Caco-2 (cell line): ENCODE results near the gene ZNF500. TPM values are rescaled to one million over a fixed set of nuclear protein-coding genes. Genes with fewer than 3 reads are reported as not detected.

Source experiments
- BruUV-seq: library from RNA; stranded (reverse); fragments of 400-500 nt; replicated peaks from 2 replicates; lab custom pipeline; 2021; lab: Mats Ljungman, UMichigan
- CTCF ChIA-PET: fragments of 300-600 bp; sonication (Branson Sonifier 250); formaldehyde crosslinking; loops from one replicate; lab custom pipeline; 2022; ENCODE audit warnings: antibody characterized with exemption; lab: Charles Lee
- POLR2A ChIA-PET: fragments of 300-600 bp; sonication (Branson Sonifier 250); formaldehyde crosslinking; loops from one replicate; lab custom pipeline; 2022; ENCODE audit warnings: antibody characterized with exemption; lab: Charles Lee
- DNase-seq, 2 experiments: peaks; one replicate each; pipeline versions ENCODE4 v3.0.0 to v3.0.0-alpha.2; 2020 to 2022
- H3K27me3 ChIP-seq: replicated peaks from 2 replicates; pipeline ENCODE4 v1.6.0; 2011; ENCODE audit warnings: low read length; ENCODE audit not compliant: control insufficient read depth, insufficient read depth
- H3K36me3 ChIP-seq: 2 replicates; pipeline ENCODE4 v1.5.1; 2011; ENCODE audit warnings: low read length; ENCODE audit not compliant: control insufficient read depth, insufficient read depth
- H3K4me1 ChIP-seq: fragments of 250-450 bp; sonication (Bioruptor Pico); 2 replicates; pipeline ENCODE4 v1.5.1; 2020; ENCODE audit warnings: mild to moderate bottlenecking
- H3K4me3 ChIP-seq: 2 replicates; pipeline ENCODE4 v1.5.1; 2011; ENCODE audit warnings: low read depth, mild to moderate bottlenecking, control low read depth, low read length
- H3K9me3 ChIP-seq: fragments of 250-450 bp; sonication (Bioruptor Pico); 2 replicates; pipeline ENCODE4 v1.5.1; 2020; ENCODE audit warnings: mild to moderate bottlenecking, moderate library complexity
- H3K27ac Mint-ChIP-seq: one replicate; pipeline ENCODE4 v1.8.0; 2022; ENCODE audit warnings: mixed read lengths; ENCODE audit not compliant: unreplicated experiment
- H3K27me3 Mint-ChIP-seq: one replicate; pipeline ENCODE4 v1.8.0; 2022; ENCODE audit warnings: mixed read lengths; ENCODE audit not compliant: insufficient read depth, unreplicated experiment
- H3K36me3 Mint-ChIP-seq: one replicate; pipeline ENCODE4 v1.8.0; 2022; ENCODE audit warnings: mild to moderate bottlenecking, mixed read lengths; ENCODE audit not compliant: insufficient read depth, unreplicated experiment
- H3K4me1 Mint-ChIP-seq: one replicate; pipeline ENCODE4 v1.8.0; 2022; ENCODE audit warnings: low read depth, mixed read lengths; ENCODE audit not compliant: unreplicated experiment
- H3K4me3 Mint-ChIP-seq: one replicate; pipeline ENCODE4 v1.8.0; 2022; ENCODE audit warnings: mild to moderate bottlenecking, moderate library complexity, mixed read lengths; ENCODE audit not compliant: unreplicated experiment
- H3K9me3 Mint-ChIP-seq: one replicate; pipeline ENCODE4 v1.8.0; 2022; ENCODE audit warnings: mixed read lengths; ENCODE audit not compliant: unreplicated experiment
- CTCF ChIP-seq, 2 experiments: fragments of 200-600 bp in 1 of 2; IDR thresholded peaks; 1 replicate in 1 of 2; 2 replicates in 1 of 2; pipeline versions ENCODE4 v1.5.1 to v1.8.0; 2011 to 2022; ENCODE audit warnings: antibody characterized with exemption in 1 of 2, control low read depth in 1 of 2, inconsistent platforms in 1 of 2, low read depth in 1 of 2, low read length in 1 of 2, mild to moderate bottlenecking in 1 of 2, moderate library complexity in 1 of 2; ENCODE audit not compliant: insufficient read depth in 1 of 2, severe bottlenecking in 1 of 2, unreplicated experiment in 1 of 2
- intact Hi-C: fragments of 100-400 bp; cut with micrococcal nuclease; formaldehyde crosslinking; loops from one replicate; pipeline ENCODE4 v1.10.0; 2022; ENCODE audit not compliant: unreplicated experiment
- total RNA-seq: library from RNA; stranded (reverse); gene quantifications from 2 replicates; pipeline ENCODE4 v1.2.3, GENCODE V29; 2022

ZNF500 gene
- total RNA-seq, 1 experiment from 2014 or later, result 12.9 TPM

DNA sequence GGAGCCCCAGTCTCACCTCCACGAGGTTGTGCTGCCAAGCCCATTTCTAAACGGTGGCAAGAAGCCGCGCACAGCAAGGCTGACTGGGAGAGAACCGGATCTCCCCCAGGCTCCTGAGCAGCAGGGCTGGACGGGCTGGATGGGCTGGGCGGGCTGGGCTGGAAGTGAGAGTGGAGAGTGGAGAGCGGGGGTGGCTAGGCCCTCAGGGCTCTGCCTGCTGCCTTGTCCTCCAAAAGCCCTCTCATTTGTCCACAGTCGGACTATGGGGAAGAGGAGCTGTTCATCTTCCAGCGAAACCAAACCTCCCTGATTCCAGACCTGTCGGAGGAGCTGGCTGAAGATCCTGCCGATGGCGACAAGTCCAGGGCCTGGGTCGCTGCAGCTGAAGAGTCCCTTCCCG is 29.4 kb downstream of the ZNF500 start:
- H3K36me3 ChIP-seq, result no peaks in the 10 kb centered on the region
- no peaks in the 10 kb centered on the region for H3K27me3 Mint-ChIP-seq
- H3K4me1 ChIP-seq, result peaks cover 4% of the 10 kb centered on the region; the same call in 1 of the 2 replicates
- no peaks in the 10 kb centered on the region for H3K9me3 Mint-ChIP-seq
- H3K27ac Mint-ChIP-seq, result no peak overlapping the region
- ChIA-PET POLR2A (no interaction called here), CTCF (no interaction called here)
- no peak overlapping the region for H3K4me3 Mint-ChIP-seq
- no peak overlapping the region for H3K4me3 ChIP-seq
- H3K9me3 ChIP-seq, result no peaks in the 10 kb centered on the region
- DNase-seq, result no peak
- H3K36me3 Mint-ChIP-seq, result peaks cover 16% of the 10 kb centered on the region
- intact Hi-C loops, result no loop called here
- TF ChIP-seq CTCF (IDR thresholded peaks at IDR 0.05; ENCODE audit: insufficient read depth in 1 of 2, low read depth in 1 of 2, low read length in 1 of 2, severe bottlenecking in 1 of 2, unreplicated experiment in 1 of 2), result no peak
- no peaks in the 10 kb centered on the region for H3K4me1 Mint-ChIP-seq
- no peaks in the 10 kb centered on the region for H3K27me3 ChIP-seq
- BruUV-seq, result no TSS peak

DNA sequence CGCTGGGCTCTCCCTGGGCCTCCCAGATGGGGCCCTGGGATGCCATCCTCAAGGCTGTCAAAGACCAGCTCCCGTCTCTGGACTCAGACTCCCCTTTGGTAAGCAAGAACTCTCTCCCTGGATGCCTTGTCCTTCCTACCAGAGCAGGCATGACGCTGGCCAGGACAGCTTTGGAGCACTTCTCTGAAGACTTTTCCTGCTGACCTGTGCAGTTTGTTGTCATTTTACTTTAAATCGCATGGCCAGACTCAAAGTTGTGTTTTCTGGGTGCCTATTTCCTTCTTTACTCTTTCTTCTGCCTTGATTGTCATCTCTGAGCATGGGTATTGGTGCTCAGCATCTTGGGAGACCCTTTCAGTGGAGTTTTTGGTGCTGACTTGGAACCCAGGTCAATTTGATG is 30.4 kb downstream of the ZNF500 start:
- Mint-ChIP-seq H3K4me3 (peak overlapping the region; percentile 29), H3K9me3 (no peaks in the 10 kb centered on the region), H3K27ac (no peak overlapping the region), H3K36me3 (peaks cover 16% of the 10 kb centered on the region), H3K4me1 (no peaks in the 10 kb centered on the region), H3K27me3 (no peaks in the 10 kb centered on the region)
- Histone ChIP-seq H3K36me3 (no peaks in the 10 kb centered on the region), H3K4me3 (no peak overlapping the region), H3K9me3 (no peaks in the 10 kb centered on the region), H3K4me1 (peaks cover 4% of the 10 kb centered on the region; the same call in 1 of the 2 replicates), H3K27me3 (no peaks in the 10 kb centered on the region)
- ChIA-PET CTCF (no interaction called here), POLR2A (no interaction called here)
- DNase-seq, result no peak
- BruUV-seq, result no TSS peak
- intact Hi-C loops, result no loop called here
- TF ChIP-seq CTCF (IDR thresholded peaks at IDR 0.05; ENCODE audit: insufficient read depth in 1 of 2, low read depth in 1 of 2, low read length in 1 of 2, severe bottlenecking in 1 of 2, unreplicated experiment in 1 of 2), result no peak

- H3K9me3 Mint-ChIP-seq, result no peaks in the 10 kb centered on the region
- no TSS peak for BruUV-seq
- CTCF ChIA-PET, result interaction anchor here (0.6 to 1.7 kb wide), 8 partner anchors 34 to 223 kb away, joined by 3 to 10 read pairs (median 4); partner anchors contain the start of genes MGRN1, NUDT16L1, SEC14L5 and SEPTIN12
- H3K4me1 Mint-ChIP-seq, result no peaks in the 10 kb centered on the region
- peak overlapping the region; percentile 97 for H3K4me3 Mint-ChIP-seq
- no peaks in the 10 kb centered on the region for H3K9me3 ChIP-seq
- intact Hi-C loops, result loop anchor here (2.0 kb wide), 3 partner anchors 34 to 224 kb away; partner anchors contain the start of genes ROGDI and SEC14L5
- POLR2A ChIA-PET, result interaction anchor here (0.5 to 2.4 kb wide), 12 partner anchors 11 to 213 kb away, joined by 3 to 20 read pairs (median 4); partner anchors contain the start of genes CDIP1, MGRN1, NUDT16L1 and ROGDI
- H3K27me3 ChIP-seq, result no peaks in the 10 kb centered on the region
- no peaks in the 10 kb centered on the region for H3K36me3 ChIP-seq
- peaks cover 22% of the 10 kb centered on the region for H3K36me3 Mint-ChIP-seq
- TF ChIP-seq CTCF (IDR thresholded peaks at IDR 0.05; ENCODE audit: insufficient read depth in 1 of 2, low read depth in 1 of 2, low read length in 1 of 2, severe bottlenecking in 1 of 2, unreplicated experiment in 1 of 2), result no peak
- H3K27ac Mint-ChIP-seq, result peak overlapping the region; percentile 99
- H3K4me1 ChIP-seq, result peaks cover 4% of the 10 kb centered on the region; the same call in 1 of the 2 replicates
- DNase-seq, result peak; percentile 89 to 90
- H3K27me3 Mint-ChIP-seq, result no peaks in the 10 kb centered on the region
- H3K4me3 ChIP-seq, result peak overlapping the region; percentile 85
Measured at GRCh38 chr16:4734730-4735535, 32.0 kb downstream of the ZNF500 start.
